ENCODE results near the gene EID2B.

Gene EID2B

DNA sequence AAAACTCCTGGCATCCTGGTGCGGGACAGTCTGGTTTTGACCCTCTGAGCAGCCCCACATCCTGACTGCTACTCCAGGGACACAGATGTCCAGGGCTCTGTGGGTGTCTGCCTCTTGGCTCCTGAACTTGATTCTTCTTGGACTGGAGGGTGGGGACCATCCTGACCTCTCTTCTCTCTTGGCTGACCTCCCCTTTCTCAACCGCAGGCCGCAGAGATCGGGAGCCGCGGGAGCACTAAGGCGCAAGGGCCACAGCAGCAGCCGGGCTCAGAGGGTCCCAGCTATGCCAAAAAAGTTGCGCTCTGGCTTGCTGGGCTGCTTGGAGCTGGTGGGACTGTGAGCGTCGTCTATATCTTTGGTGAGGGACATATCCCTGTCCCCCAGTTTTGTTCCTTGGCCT is 51.0 kb downstream of the EID2B start:
- TF ChIP-seq, protein P1, sequence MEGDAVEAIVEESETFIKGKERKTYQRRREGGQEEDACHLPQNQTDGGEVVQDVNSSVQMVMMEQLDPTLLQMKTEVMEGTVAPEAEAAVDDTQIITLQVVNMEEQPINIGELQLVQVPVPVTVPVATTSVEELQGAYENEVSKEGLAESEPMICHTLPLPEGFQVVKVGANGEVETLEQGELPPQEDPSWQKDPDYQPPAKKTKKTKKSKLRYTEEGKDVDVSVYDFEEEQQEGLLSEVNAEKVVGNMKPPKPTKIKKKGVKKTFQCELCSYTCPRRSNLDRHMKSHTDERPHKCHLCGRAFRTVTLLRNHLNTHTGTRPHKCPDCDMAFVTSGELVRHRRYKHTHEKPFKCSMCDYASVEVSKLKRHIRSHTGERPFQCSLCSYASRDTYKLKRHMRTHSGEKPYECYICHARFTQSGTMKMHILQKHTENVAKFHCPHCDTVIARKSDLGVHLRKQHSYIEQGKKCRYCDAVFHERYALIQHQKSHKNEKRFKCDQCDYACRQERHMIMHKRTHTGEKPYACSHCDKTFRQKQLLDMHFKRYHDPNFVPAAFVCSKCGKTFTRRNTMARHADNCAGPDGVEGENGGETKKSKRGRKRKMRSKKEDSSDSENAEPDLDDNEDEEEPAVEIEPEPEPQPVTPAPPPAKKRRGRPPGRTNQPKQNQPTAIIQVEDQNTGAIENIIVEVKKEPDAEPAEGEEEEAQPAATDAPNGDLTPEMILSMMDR (IDR thresholded peaks at IDR 0.05): no peak

DNA sequence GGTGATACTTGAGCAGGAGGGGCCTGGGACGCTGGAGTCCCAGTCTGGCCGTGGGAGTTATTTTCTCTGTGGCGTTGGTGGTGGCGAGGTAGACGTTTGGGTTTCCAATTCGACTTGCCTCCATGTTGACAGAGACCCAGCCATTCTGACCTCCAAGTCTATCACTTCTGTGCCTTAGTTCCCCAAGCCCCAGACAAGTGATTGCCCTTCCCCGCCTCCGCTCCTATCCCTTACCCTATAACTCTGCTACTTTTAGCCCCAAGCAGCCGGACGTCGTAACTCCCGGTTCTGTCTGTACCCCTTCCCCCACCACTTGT is 51.5 kb downstream of the EID2B start:
- TF ChIP-seq, protein P1 (IDR thresholded peaks at IDR 0.05): no peak
